ENCODE results near the gene VWA8.
"Not testable (repeated sequence)": the region's sequence is repeated elsewhere in the genome, so short reads cannot be mapped to it uniquely, and the experiment has no call there.

VWA8 gene

GRCh38 chr13:41862659-41863058, 98.2 kb downstream of the VWA8 start:
- DNase-seq; intact Hi-C loops (cut with DNase I): not testable (repeated sequence)

GRCh38 chr13:41859565-41859964, 101.3 kb downstream of the VWA8 start:
- intact Hi-C loops (cut with DNase I), result no loop called here
- no peak for DNase-seq

GRCh38 chr13:41858780-41859179, 102.1 kb downstream of the VWA8 start:
- peak in 2 of 10 donors; percentile 11 to 49 for DNase-seq
- intact Hi-C loops (cut with DNase I), result no loop called here

- intact Hi-C loops (cut with DNase I), result no loop called here
- no peak for DNase-seq
Measured at GRCh38 chr13:41854758-41855157, 106.2 kb downstream of the VWA8 start.

- intact Hi-C loops (cut with DNase I), result no loop called here
Measured at GRCh38 chr13:41851351-41851750, 109.6 kb downstream of the VWA8 start.

GRCh38 chr13:41848435-41849255, 112.3 kb downstream of the VWA8 start:
- intact Hi-C loops (cut with DNase I), result no loop called here
- no peak for DNase-seq

More at GRCh38 chr13:41851351-41851750, 109.6 kb downstream of the VWA8 start:
- DNase-seq, result no peak

- intact Hi-C loops (cut with DNase I), result no loop called here
- DNase-seq, result no peak
Measured at GRCh38 chr13:41847216-41847615, 113.7 kb downstream of the VWA8 start.

- intact Hi-C loops (cut with DNase I), result no loop called here
- DNase-seq, result no peak
Measured at GRCh38 chr13:41842036-41842620, 118.8 kb downstream of the VWA8 start.

- intact Hi-C loops (cut with DNase I), result no loop called here
- no peak for DNase-seq
Measured at GRCh38 chr13:41837629-41838028, 123.3 kb downstream of the VWA8 start.

- DNase-seq, result no peak
- intact Hi-C loops (cut with DNase I), result no loop called here
Measured at GRCh38 chr13:41835871-41836270, 125.0 kb downstream of the VWA8 start.

- intact Hi-C loops (cut with DNase I); DNase-seq: not testable (repeated sequence)
Measured at GRCh38 chr13:41834697-41835096, 126.2 kb downstream of the VWA8 start.

GRCh38 chr13:41833831-41834230, 127.1 kb downstream of the VWA8 start:
- DNase-seq, result no peak
- intact Hi-C loops (cut with DNase I), result no loop called here

GRCh38 chr13:41833201-41833600, 127.7 kb downstream of the VWA8 start:
- DNase-seq, result no peak
- intact Hi-C loops (cut with DNase I), result no loop called here

GRCh38 chr13:41827507-41828213, 133.2 kb downstream of the VWA8 start:
- intact Hi-C loops (cut with DNase I), result no loop called here
- DNase-seq, result no peak

- DNase-seq, result no peak
- intact Hi-C loops (cut with DNase I), result no loop called here
Measured at GRCh38 chr13:41825691-41826090, 135.2 kb downstream of the VWA8 start.

- intact Hi-C loops (cut with DNase I), result no loop called here
- DNase-seq, result no peak
Measured at GRCh38 chr13:41823476-41823875, 137.4 kb downstream of the VWA8 start.

GRCh38 chr13:41822560-41822959, 138.3 kb downstream of the VWA8 start:
- intact Hi-C loops (cut with DNase I), result no loop called here
- no peak for DNase-seq

- no peak for DNase-seq
- intact Hi-C loops (cut with DNase I), result no loop called here
Measured at GRCh38 chr13:41821238-41821594, 139.7 kb downstream of the VWA8 start.

- intact Hi-C loops (cut with DNase I), result no loop called here
- DNase-seq, result no peak
Measured at GRCh38 chr13:41820581-41821237, 140.2 kb downstream of the VWA8 start.

- no peak for DNase-seq
- intact Hi-C loops (cut with DNase I), result no loop called here
Measured at GRCh38 chr13:41816057-41816456, 144.9 kb downstream of the VWA8 start.

GRCh38 chr13:41813426-41813825, 147.5 kb downstream of the VWA8 start:
- no peak for DNase-seq
- intact Hi-C loops (cut with DNase I), result no loop called here
